CD4-positive, alpha-beta T cell (primary cell): ENCODE measurements around the gene LRRC58. TPM values are rescaled to one million over a fixed set of nuclear protein-coding genes. Genes with fewer than 3 reads are reported as not detected.

Source experiments
- ATAC-seq: fragments of 200-7000 bp; cut with Tn5 transposase; one replicate; pipeline ENCODE4 v1.10.0; 2022; ENCODE audit warnings: mild to moderate bottlenecking; ENCODE audit not compliant: poor library complexity
- CTCF ChIA-PET: fragments of 350-600 bp; sonication (Branson Sonifier 250); formaldehyde crosslinking; loops from one replicate; lab custom pipeline; 2021; ENCODE audit warnings: antibody characterized with exemption, inconsistent platforms; lab: Charles Lee
- POLR2A ChIA-PET: fragments of 350-600 bp; sonication (Branson Sonifier 250); formaldehyde crosslinking; loops from one replicate; lab custom pipeline; 2021; ENCODE audit warnings: antibody characterized with exemption, inconsistent platforms; lab: Charles Lee
- DNase-seq, 14 experiments: peaks; one replicate each; pipeline ENCODE4 v3.0.0-alpha.2; 2013 to 2020; ENCODE audit warnings: mixed read lengths in 2 of 14
- H3K27ac ChIP-seq, 2 donors: one replicate each; pipeline versions ENCODE4 v1.5.1 to v1.7.0; 2013; ENCODE audit warnings: low read length in 2 of 2, low read depth in 1 of 2, mild to moderate bottlenecking in 1 of 2
- H3K27me3 ChIP-seq, 2 experiments: 1 replicate in 1 of 2; 2 replicates in 1 of 2; pipeline versions ENCODE4 v1.6.1 to v1.7.0; 2013; ENCODE audit warnings: low read length in 2 of 2, control low read depth in 1 of 2, mild to moderate bottlenecking in 1 of 2, moderate library complexity in 1 of 2; ENCODE audit not compliant: insufficient read depth in 2 of 2, control insufficient read depth in 1 of 2
- H3K36me3 ChIP-seq: one replicate; pipeline ENCODE4 v1.6.1; 2013; ENCODE audit warnings: low read length, control low read depth; ENCODE audit not compliant: insufficient read depth
- H3K4me1 ChIP-seq: one replicate; pipeline ENCODE4 v1.6.1; 2013; ENCODE audit warnings: low read length, control low read depth; ENCODE audit not compliant: insufficient read depth
- H3K4me3 ChIP-seq: one replicate; pipeline ENCODE4 v1.5.1; 2013; ENCODE audit warnings: mild to moderate bottlenecking, low read length, moderate library complexity
- H3K9me3 ChIP-seq, 2 experiments: 1 replicate in 1 of 2; 2 replicates in 1 of 2; pipeline versions ENCODE4 v1.6.1 to v1.7.0; 2013; ENCODE audit warnings: low read length in 2 of 2, mild to moderate bottlenecking in 2 of 2, control low read depth in 1 of 2, moderate library complexity in 1 of 2; ENCODE audit not compliant: control insufficient read depth in 1 of 2, insufficient read depth in 1 of 2
- H3K27ac Mint-ChIP-seq: one replicate; pipeline ENCODE4 v1.8.0; 2020; ENCODE audit warnings: mixed read lengths
- H3K27me3 Mint-ChIP-seq: one replicate; pipeline ENCODE4 v1.8.0; 2021; ENCODE audit warnings: mixed read lengths
- H3K36me3 Mint-ChIP-seq: one replicate; pipeline ENCODE4 v1.8.0; 2021; ENCODE audit warnings: low read depth, mixed read lengths
- H3K4me1 Mint-ChIP-seq: one replicate; pipeline ENCODE4 v1.8.0; 2021; ENCODE audit warnings: low read depth, mixed read lengths
- H3K4me3 Mint-ChIP-seq: one replicate; pipeline ENCODE4 v1.8.0; 2020; ENCODE audit warnings: mild to moderate bottlenecking, mixed read lengths
- H3K9me3 Mint-ChIP-seq: one replicate; pipeline ENCODE4 v1.8.0; 2020; ENCODE audit warnings: mixed read lengths
- CTCF ChIP-seq: fragments of 200-600 bp; IDR thresholded peaks from one replicate; pipeline ENCODE4 v1.8.0; 2022; ENCODE audit warnings: antibody characterized with exemption, mild to moderate bottlenecking
- intact Hi-C, 2 experiments: fragments of 100-400 bp; cut with DNase I in 1 of 2; cut with micrococcal nuclease in 1 of 2; formaldehyde crosslinking; loops; one replicate each; pipeline versions ENCODE4 v1.15.1 to v1.9.0; 2023 to 2025; cut with DNase I, micrococcal nuclease
- total RNA-seq, 174 experiments: library from RNA in 2 of 174; stranded (reverse) in 2 of 174; gene quantifications; one replicate each; pipeline ENCODE4 v1.2.3 and lab custom pipeline; 2021 to 2026

The LRRC58 gene
- total RNA-seq, 2 experiments from 2014 or later = 16.6 to 17.7 TPM

- intact Hi-C loops = no loop called here
- H3K9me3 Mint-ChIP-seq = no peaks in the 10 kb centered on the region
- ATAC-seq (no peak), DNase-seq (no peak)
- H3K27me3 Mint-ChIP-seq = peaks cover 78% of the 10 kb centered on the region
- no peak for TF ChIP-seq CTCF
- ChIA-PET POLR2A (no interaction called here), CTCF (no interaction called here)
- Histone ChIP-seq H3K36me3 (no peaks in the 10 kb centered on the region), H3K27ac (no peak overlapping the region), H3K4me3 (no peak overlapping the region), H3K27me3 (peaks cover 20 to 34% of the 10 kb centered on the region in 2 experiments), H3K9me3 (no peaks in the 10 kb centered on the region), H3K4me1 (peaks cover 3% of the 10 kb centered on the region)
- no peaks in the 10 kb centered on the region for H3K36me3 Mint-ChIP-seq
- peaks cover 4% of the 10 kb centered on the region for H3K4me1 Mint-ChIP-seq
- no peak overlapping the region for H3K4me3 Mint-ChIP-seq
- H3K27ac Mint-ChIP-seq = no peak overlapping the region
Observed at GRCh38 chr3:120280566-120280965, 68.6 kb downstream of the LRRC58 start.

DNA sequence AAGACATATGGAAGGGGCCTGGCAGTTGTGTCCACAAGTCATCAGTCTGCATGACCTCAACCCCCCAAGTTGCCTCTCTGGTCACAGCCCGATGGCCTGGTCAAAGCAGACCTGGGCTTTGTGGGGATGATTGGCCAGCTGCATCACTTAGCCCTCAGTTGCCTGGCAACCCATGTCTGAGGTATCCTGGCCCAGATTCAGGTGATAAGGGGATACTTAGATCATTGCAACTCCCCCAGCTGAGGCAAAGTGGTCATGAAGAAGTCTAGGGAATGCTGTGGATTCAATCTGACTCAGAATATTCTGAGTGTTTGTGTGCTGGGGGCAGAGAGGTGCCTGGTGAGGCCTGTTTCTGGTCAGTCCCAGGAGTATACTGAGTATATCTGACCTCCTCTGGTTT is 69.1 kb downstream of the LRRC58 start:
- H3K27ac Mint-ChIP-seq = no peak overlapping the region
- Histone ChIP-seq H3K36me3 (no peaks in the 10 kb centered on the region), H3K9me3 (no peaks in the 10 kb centered on the region), H3K27me3 (peaks cover 16 to 30% of the 10 kb centered on the region in 2 experiments), H3K4me1 (no peaks in the 10 kb centered on the region), H3K4me3 (no peak overlapping the region), H3K27ac (no peak overlapping the region)
- no peaks in the 10 kb centered on the region for H3K36me3 Mint-ChIP-seq
- H3K4me1 Mint-ChIP-seq = peaks cover 4% of the 10 kb centered on the region
- no peak for TF ChIP-seq CTCF
- ATAC-seq (no peak), DNase-seq (no peak)
- H3K27me3 Mint-ChIP-seq = peaks cover 77% of the 10 kb centered on the region
- POLR2A ChIA-PET = no interaction called here
- intact Hi-C loops = no loop called here
- CTCF ChIA-PET = no interaction called here
- H3K9me3 Mint-ChIP-seq = no peaks in the 10 kb centered on the region
- H3K4me3 Mint-ChIP-seq = no peak overlapping the region

- Mint-ChIP-seq H3K27ac (no peak overlapping the region), H3K36me3 (no peaks in the 10 kb centered on the region), H3K27me3 (peaks cover 48% of the 10 kb centered on the region), H3K4me3 (no peak overlapping the region), H3K9me3 (no peaks in the 10 kb centered on the region), H3K4me1 (no peaks in the 10 kb centered on the region)
- POLR2A ChIA-PET = no interaction called here
- H3K27ac ChIP-seq = no peak overlapping the region
- no peak for TF ChIP-seq CTCF
- DNase-seq (no peak), ATAC-seq (no peak)
- intact Hi-C loops = no loop called here
- H3K27me3 ChIP-seq = peaks cover 3 to 4% of the 10 kb centered on the region in 2 experiments
- no peaks in the 10 kb centered on the region for H3K4me1 ChIP-seq
- no peaks in the 10 kb centered on the region for H3K36me3 ChIP-seq
- CTCF ChIA-PET = interaction anchor here (0.6 kb wide), 1 partner anchor 327 kb away, joined by 3 read pairs; no protein-coding TSS in a partner anchor
- no peak overlapping the region for H3K4me3 ChIP-seq
- H3K9me3 ChIP-seq = no peaks in the 10 kb centered on the region
Observed at GRCh38 chr3:120276767-120277166, 72.4 kb downstream of the LRRC58 start.
